Measurements from ENCODE around the gene KRTAP5-2.

DNA sequence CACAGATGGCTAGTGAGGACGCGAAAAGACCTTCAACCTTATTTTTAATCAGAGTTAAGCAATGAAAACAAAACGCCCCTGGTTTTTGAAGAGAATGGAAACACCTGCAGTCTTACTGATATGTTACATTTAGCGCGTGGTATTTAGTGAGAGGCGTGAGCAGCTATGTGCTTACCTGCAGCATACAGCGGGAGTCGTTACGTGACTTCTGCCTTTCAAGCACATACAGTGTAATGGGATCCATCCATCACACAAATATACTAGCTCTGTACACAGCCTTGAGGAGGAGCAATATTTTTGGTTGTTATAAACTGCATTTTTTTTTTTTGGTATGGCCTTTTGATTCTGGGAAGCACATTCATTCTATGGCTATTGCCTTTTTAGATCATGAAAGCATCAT is 5.5 kb downstream of the KRTAP5-2 start:
- TF ChIP-seq EP300 (IDR thresholded peaks at IDR 0.05; ENCODE audit: borderline replicate concordance): no peak
- TF ChIP-seq RAD21 (IDR thresholded peaks at IDR 0.05; ENCODE audit: low read depth): no peak
- no peak for TF ChIP-seq MAX (IDR thresholded peaks at IDR 0.05)
- no peak for TF ChIP-seq REST (IDR thresholded peaks at IDR 0.05; ENCODE audit: low read depth)
- TF ChIP-seq EGR1 (IDR thresholded peaks at IDR 0.05): no peak
- no peak for TF ChIP-seq NFIC (IDR thresholded peaks at IDR 0.05)
- TF ChIP-seq TAF1 (IDR thresholded peaks at IDR 0.05; ENCODE audit: low read depth): no peak
- TF ChIP-seq, protein P1, sequence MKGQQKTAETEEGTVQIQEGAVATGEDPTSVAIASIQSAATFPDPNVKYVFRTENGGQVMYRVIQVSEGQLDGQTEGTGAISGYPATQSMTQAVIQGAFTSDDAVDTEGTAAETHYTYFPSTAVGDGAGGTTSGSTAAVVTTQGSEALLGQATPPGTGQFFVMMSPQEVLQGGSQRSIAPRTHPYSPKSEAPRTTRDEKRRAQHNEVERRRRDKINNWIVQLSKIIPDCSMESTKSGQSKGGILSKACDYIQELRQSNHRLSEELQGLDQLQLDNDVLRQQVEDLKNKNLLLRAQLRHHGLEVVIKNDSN (IDR thresholded peaks at IDR 0.05): no peak
- TF ChIP-seq YY1 (IDR thresholded peaks at IDR 0.05; ENCODE audit: low read depth): no peak
- TF ChIP-seq CEBPB (IDR thresholded peaks at IDR 0.05): no peak
- no peak for TF ChIP-seq TCF12 (IDR thresholded peaks at IDR 0.05; ENCODE audit: low read depth)
- no peak for TF ChIP-seq CREB1 (IDR thresholded peaks at IDR 0.05; ENCODE audit: low read depth)
- TF ChIP-seq FOXM1 (IDR thresholded peaks at IDR 0.05; ENCODE audit: borderline replicate concordance, low read depth): no peak
